Brain microvascular endothelial cell (primary cell): ENCODE results near the gene PMEPA1.

Source experiments
- DNase-seq: peaks from one replicate; pipeline ENCODE4 v3.0.0-alpha.2; 2020
- H3K27ac ChIP-seq: fragments of 250-450 bp; sonication (Bioruptor Pico); 2 replicates; pipeline ENCODE4 v1.5.1; 2020; ENCODE audit warnings: mild to moderate bottlenecking, moderate library complexity
- H3K27me3 ChIP-seq: fragments of 250-450 bp; sonication (Bioruptor Pico); replicated peaks from 2 replicates; pipeline ENCODE4 v1.5.1; 2020; ENCODE audit warnings: mild to moderate bottlenecking
- H3K36me3 ChIP-seq: fragments of 250-450 bp; sonication (Bioruptor Pico); replicated peaks from 2 replicates; pipeline ENCODE4 v1.5.1; 2020; ENCODE audit warnings: mild to moderate bottlenecking
- H3K4me3 ChIP-seq: 2 replicates; pipeline ENCODE4 v1.5.1; 2011; ENCODE audit warnings: low read depth, mild to moderate bottlenecking, control low read depth, low read length, moderate library complexity
- CTCF ChIP-seq: IDR thresholded peaks from 2 replicates; pipeline ENCODE4 v1.5.1; 2011; ENCODE audit warnings: low read depth, mild to moderate bottlenecking, moderate library complexity, low read length, control low read depth, inconsistent platforms; ENCODE audit errors: missing control alignments
- in situ Hi-C: cut with HindIII; loops from 2 replicates; pipeline ENCODE4 v1.10.0; 2017; ENCODE audit warnings: low sequenced_read_pairs, low pct_ligation_motif_present

The PMEPA1 gene

GRCh38 chr20:57605878-57606277, 103.9 kb downstream of the PMEPA1 start:
- Histone ChIP-seq H3K27me3 (peaks cover 6% of the 10 kb centered on the region), H3K36me3 (no peaks in the 10 kb centered on the region), H3K4me3 (no peak overlapping the region), H3K27ac (no peak overlapping the region)
- in situ Hi-C loops = no loop called here
- no peak for DNase-seq
- TF ChIP-seq CTCF = no peak

- peaks cover 6% of the 10 kb centered on the region for H3K27me3 ChIP-seq
- in situ Hi-C loops = no loop called here
- H3K36me3 ChIP-seq = no peaks in the 10 kb centered on the region
Observed at GRCh38 chr20:57605045-57605444, 104.8 kb downstream of the PMEPA1 start.

GRCh38 chr20:57603120-57603519, 106.7 kb downstream of the PMEPA1 start:
- no peak overlapping the region for H3K4me3 ChIP-seq
- H3K36me3 ChIP-seq = no peaks in the 10 kb centered on the region
- in situ Hi-C loops = no loop called here
- TF ChIP-seq CTCF = no peak
- no peak overlapping the region for H3K27ac ChIP-seq
- peaks cover 3% of the 10 kb centered on the region for H3K27me3 ChIP-seq
- DNase-seq = no peak

More at GRCh38 chr20:57605045-57605444, 104.8 kb downstream of the PMEPA1 start:
- no peak overlapping the region for H3K27ac ChIP-seq
- no peak for TF ChIP-seq CTCF
- no peak for DNase-seq
- no peak overlapping the region for H3K4me3 ChIP-seq

- Histone ChIP-seq H3K36me3 (no peaks in the 10 kb centered on the region), H3K27me3 (no peaks in the 10 kb centered on the region), H3K4me3 (no peak overlapping the region), H3K27ac (no peak overlapping the region)
- in situ Hi-C loops = no loop called here
- no peak for TF ChIP-seq CTCF
- DNase-seq = no peak
Observed at GRCh38 chr20:57601737-57602136, 108.1 kb downstream of the PMEPA1 start.

- H3K4me3 ChIP-seq = no peak overlapping the region
Observed at GRCh38 chr20:57601211-57601570, 108.6 kb downstream of the PMEPA1 start.

More at GRCh38 chr20:57601211-57601570, 108.6 kb downstream of the PMEPA1 start:
- no peak overlapping the region for H3K27ac ChIP-seq
- TF ChIP-seq CTCF = no peak
- H3K27me3 ChIP-seq = no peaks in the 10 kb centered on the region
- in situ Hi-C loops = no loop called here
- DNase-seq = no peak
- H3K36me3 ChIP-seq = no peaks in the 10 kb centered on the region
